Astrocyte of the spinal cord (primary cell): Measurements from ENCODE around the gene CLDND2.

ENCODE experiments used
- DNase-seq: peaks from one replicate; pipeline ENCODE4 v3.0.0; 2011; ENCODE audit warnings: low read depth, low spot score
- H3K4me3 ChIP-seq: 2 replicates; pipeline ENCODE4 v1.5.1; 2011; ENCODE audit warnings: low read depth, mild to moderate bottlenecking, low read length, moderate library complexity
- CTCF ChIP-seq: IDR thresholded peaks from 2 replicates; pipeline ENCODE4 v1.5.1; 2012; ENCODE audit warnings: low read depth, mild to moderate bottlenecking, low read length, inconsistent platforms
- in situ Hi-C: cut with HindIII; loops from 2 replicates; pipeline ENCODE4 v1.10.0; 2017; ENCODE audit warnings: low sequenced_read_pairs

The CLDND2 gene

GRCh38 chr19:51394050-51394836 is 25.4 kb upstream of the CLDND2 start:
- H3K4me3 ChIP-seq = peak overlapping the region; percentile 47
- in situ Hi-C loops = no loop called here
- peak; percentile 99 for DNase-seq
- no peak for TF ChIP-seq CTCF

- no peak overlapping the region for H3K4me3 ChIP-seq
- in situ Hi-C loops = no loop called here
- DNase-seq = no peak
- no peak for TF ChIP-seq CTCF
Observed at GRCh38 chr19:51392701-51393100, 23.9 kb upstream of the CLDND2 start.

- H3K4me3 ChIP-seq = no peak overlapping the region
- no peak for TF ChIP-seq CTCF
- no peak for DNase-seq
- in situ Hi-C loops = no loop called here
Observed at GRCh38 chr19:51391073-51391611, 22.3 kb upstream of the CLDND2 start.

- H3K4me3 ChIP-seq = no peak overlapping the region
- TF ChIP-seq CTCF = no peak
- DNase-seq = no peak
- in situ Hi-C loops = no loop called here
Observed at GRCh38 chr19:51389143-51389542, 20.3 kb upstream of the CLDND2 start.

- no peak for TF ChIP-seq CTCF
- in situ Hi-C loops = no loop called here
- no peak within 1 kb of the TSS for H3K4me3 ChIP-seq
- DNase-seq = no peak
Observed at GRCh38 chr19:51387924-51388389, 19.2 kb upstream of the CLDND2 start, which contains the start of gene LIM2. TSS of gene LIM2 (minus strand) at chr19:51387974. CDS start at chr19:51387443, 531 bp downstream.

GRCh38 chr19:51386882-51387520 is 18.2 kb upstream of the CLDND2 start:
- in situ Hi-C loops = no loop called here
- no peak overlapping the region for H3K4me3 ChIP-seq
- TF ChIP-seq CTCF = no peak
- DNase-seq = no peak
